ENCODE results near the gene UGT1A10.

DNA sequence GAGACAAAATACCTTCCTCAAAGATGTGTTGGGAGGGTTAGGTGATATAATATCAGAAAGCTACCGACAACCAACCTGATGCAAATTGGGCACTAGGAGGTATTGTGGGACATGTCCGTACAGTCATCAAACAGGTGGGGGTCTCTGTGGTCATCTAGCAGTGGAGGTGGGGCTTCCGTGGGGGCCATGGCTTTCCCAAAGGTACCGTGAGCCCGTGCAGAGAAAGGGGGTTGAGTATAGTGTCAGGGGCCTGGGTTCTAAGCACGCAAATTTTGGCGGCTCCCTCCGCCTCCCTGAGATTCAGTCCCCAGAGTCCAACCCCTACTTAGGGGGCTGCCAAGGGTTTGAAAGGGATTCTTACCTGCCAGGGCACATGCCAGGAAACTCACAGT is 185.5 kb downstream of the UGT1A10 start:
- TF ChIP-seq, protein P1, sequence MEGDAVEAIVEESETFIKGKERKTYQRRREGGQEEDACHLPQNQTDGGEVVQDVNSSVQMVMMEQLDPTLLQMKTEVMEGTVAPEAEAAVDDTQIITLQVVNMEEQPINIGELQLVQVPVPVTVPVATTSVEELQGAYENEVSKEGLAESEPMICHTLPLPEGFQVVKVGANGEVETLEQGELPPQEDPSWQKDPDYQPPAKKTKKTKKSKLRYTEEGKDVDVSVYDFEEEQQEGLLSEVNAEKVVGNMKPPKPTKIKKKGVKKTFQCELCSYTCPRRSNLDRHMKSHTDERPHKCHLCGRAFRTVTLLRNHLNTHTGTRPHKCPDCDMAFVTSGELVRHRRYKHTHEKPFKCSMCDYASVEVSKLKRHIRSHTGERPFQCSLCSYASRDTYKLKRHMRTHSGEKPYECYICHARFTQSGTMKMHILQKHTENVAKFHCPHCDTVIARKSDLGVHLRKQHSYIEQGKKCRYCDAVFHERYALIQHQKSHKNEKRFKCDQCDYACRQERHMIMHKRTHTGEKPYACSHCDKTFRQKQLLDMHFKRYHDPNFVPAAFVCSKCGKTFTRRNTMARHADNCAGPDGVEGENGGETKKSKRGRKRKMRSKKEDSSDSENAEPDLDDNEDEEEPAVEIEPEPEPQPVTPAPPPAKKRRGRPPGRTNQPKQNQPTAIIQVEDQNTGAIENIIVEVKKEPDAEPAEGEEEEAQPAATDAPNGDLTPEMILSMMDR (IDR thresholded peaks at IDR 0.05 in 2 of 3, conservative IDR thresholded peaks at IDR 0.05 in 1 of 3; ENCODE audit: borderline replicate concordance in 1 of 3, insufficient read depth in 1 of 3, low read depth in 2 of 3, low read length in 2 of 3), result no peak
- no peak for TF ChIP-seq ZNF274 (IDR thresholded peaks at IDR 0.05; ENCODE audit: low read depth, low read length)
- TF ChIP-seq SP1 (IDR thresholded peaks at IDR 0.05; ENCODE audit: low read depth), result no peak

Data from HCT116 (cell line).